ENCODE results near the gene DIDO1. TPM values are rescaled to one million over a fixed set of nuclear protein-coding genes. Genes with fewer than 3 reads are reported as not detected.

Gene DIDO1
- total RNA-seq, 1 donor from 2014 or later: 47.5 TPM

GRCh38 chr20:62927128-62927705, 912 bp upstream of the DIDO1 start:
- DNase-seq: no peak

- peak; percentile 47 for DNase-seq
These were observed 681 bp downstream of the DIDO1 start for GRCh38 chr20:62925420-62926228.

- DNase-seq: no peak
These were observed 1.3 kb downstream of the DIDO1 start for GRCh38 chr20:62925076-62925419.

GRCh38 chr20:62924442-62925075, 1.7 kb downstream of the DIDO1 start:
- DNase-seq: peak; percentile 55

GRCh38 chr20:62923669-62924441, 2.5 kb downstream of the DIDO1 start:
- DNase-seq: no peak

- peak; percentile 90 for DNase-seq
These were observed 3.1 kb downstream of the DIDO1 start for GRCh38 chr20:62923059-62923668.

GRCh38 chr20:62922451-62922921, 3.8 kb downstream of the DIDO1 start:
- no peak for DNase-seq

- peak; percentile 77 for DNase-seq
These were observed 5.1 kb downstream of the DIDO1 start for GRCh38 chr20:62921119-62921687.

GRCh38 chr20:62920039-62920645, 6.2 kb downstream of the DIDO1 start:
- DNase-seq: no peak

GRCh38 chr20:62918831-62919230, 7.5 kb downstream of the DIDO1 start:
- DNase-seq: no peak

GRCh38 chr20:62918147-62918546, 8.2 kb downstream of the DIDO1 start:
- DNase-seq: no peak

- no peak for DNase-seq
These were observed 8.6 kb downstream of the DIDO1 start for GRCh38 chr20:62917720-62918119.

- no peak for DNase-seq
These were observed 9.4 kb downstream of the DIDO1 start for GRCh38 chr20:62916703-62917476.

GRCh38 chr20:62914970-62915457, 11.3 kb downstream of the DIDO1 start:
- DNase-seq: peak; percentile 77

- DNase-seq: no peak
These were observed 11.9 kb downstream of the DIDO1 start for GRCh38 chr20:62914436-62914835.

- no peak for DNase-seq
These were observed 13.2 kb downstream of the DIDO1 start for GRCh38 chr20:62913043-62913630.

GRCh38 chr20:62911701-62912280, 14.5 kb downstream of the DIDO1 start:
- no peak for DNase-seq

GRCh38 chr20:62910777-62911497, 15.4 kb downstream of the DIDO1 start:
- no peak for DNase-seq

GRCh38 chr20:62910217-62910766, 16.0 kb downstream of the DIDO1 start:
- no peak for DNase-seq

Data from dermis blood vessel endothelial cell (primary cell).